ENCODE results near the gene ACTRT2.

GRCh38 chr1:2990376-2991115, 30.7 kb upstream of the ACTRT2 start:
- no peak for TF ChIP-seq CTCF (IDR thresholded peaks at IDR 0.05 in 8 of 11, conservative IDR thresholded peaks at IDR 0.05 in 3 of 11)
- TF ChIP-seq POLR2A (IDR thresholded peaks at IDR 0.05): no peak
